SK-N-SH (cell line): ENCODE results near the gene ASCC3.

Source experiments
- EP300 ChIP-seq, 2 experiments: IDR thresholded peaks; 2 replicates each; pipeline versions ENCODE4 v1.4.0 to v1.6.1; 2012; ENCODE audit warnings: borderline replicate concordance in 1 of 2, low read depth in 1 of 2, low read length in 1 of 2
- TAF1 ChIP-seq: IDR thresholded peaks from 2 replicates; pipeline ENCODE4 v1.6.1; 2012; ENCODE audit warnings: low read depth, mild to moderate bottlenecking, low read length, moderate library complexity, borderline replicate concordance
- TF ChIP-seq, protein P1 (sequence below): IDR thresholded peaks from 2 replicates; pipeline ENCODE4; 2012

DNA sequence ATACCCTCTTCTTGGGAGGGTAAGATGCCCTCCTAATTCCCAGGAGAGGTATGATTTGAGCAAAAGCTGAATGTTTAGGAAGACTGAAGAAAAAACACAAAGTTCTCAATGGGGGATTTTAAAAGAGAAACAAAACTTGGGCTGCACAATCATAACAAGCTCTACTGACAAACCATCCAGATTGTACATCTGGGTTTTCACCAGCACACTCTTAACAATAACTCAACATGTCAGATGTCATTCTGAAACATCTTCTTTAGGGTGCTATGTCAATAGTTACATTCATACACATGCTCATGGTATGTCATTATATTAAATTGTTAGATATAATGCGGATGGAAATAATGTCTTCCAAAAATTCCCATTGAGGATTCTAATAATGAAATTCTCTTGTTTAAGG lies 95.1 kb downstream of the ASCC3 start:
- TF ChIP-seq TAF1 (no peak), EP300 (IDR thresholded peaks at IDR 0.05; ENCODE audit: borderline replicate concordance in 1 of 2, low read depth in 1 of 2, low read length in 1 of 2) (no peak)
- TF ChIP-seq, protein P1, sequence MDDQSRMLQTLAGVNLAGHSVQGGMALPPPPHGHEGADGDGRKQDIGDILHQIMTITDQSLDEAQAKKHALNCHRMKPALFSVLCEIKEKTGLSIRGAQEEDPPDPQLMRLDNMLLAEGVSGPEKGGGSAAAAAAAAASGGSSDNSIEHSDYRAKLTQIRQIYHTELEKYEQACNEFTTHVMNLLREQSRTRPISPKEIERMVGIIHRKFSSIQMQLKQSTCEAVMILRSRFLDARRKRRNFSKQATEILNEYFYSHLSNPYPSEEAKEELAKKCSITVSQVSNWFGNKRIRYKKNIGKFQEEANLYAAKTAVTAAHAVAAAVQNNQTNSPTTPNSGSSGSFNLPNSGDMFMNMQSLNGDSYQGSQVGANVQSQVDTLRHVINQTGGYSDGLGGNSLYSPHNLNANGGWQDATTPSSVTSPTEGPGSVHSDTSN: no peak
